GM21360 (cell line): ENCODE data around the gene SLC25A29.

ENCODE experiments used
- ATAC-seq: cut with Tn5 transposase; IDR thresholded peaks from one replicate; pipeline ENCODE4 v1.9.1; 2021; ENCODE audit warnings: mild to moderate bottlenecking, moderate library complexity; ENCODE audit not compliant: unreplicated experiment

Gene SLC25A29

DNA sequence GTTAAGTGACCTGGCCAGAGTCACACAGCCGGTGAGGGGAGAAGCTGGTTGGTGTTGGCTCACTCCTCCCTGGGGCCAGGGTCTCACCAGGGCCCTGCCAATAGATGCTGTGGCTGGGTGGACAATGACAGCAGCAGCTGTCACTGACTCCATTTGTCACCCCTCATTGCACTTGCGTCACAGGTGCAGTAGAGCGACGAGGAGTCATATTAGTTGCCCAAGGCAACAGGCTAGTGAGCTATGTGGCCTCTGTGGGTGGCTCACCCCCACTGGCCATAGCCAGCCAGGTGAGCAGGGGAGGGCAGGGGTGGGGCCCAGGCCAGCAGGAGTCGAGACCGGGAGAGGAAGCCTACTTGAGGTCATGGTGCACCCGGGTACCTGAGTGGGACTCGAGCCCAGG is 26.6 kb upstream of the SLC25A29 start:
- peak; percentile 69 for ATAC-seq

GRCh38 chr14:100332071-100332639 is 25.9 kb upstream of the SLC25A29 start:
- no peak for ATAC-seq

DNA sequence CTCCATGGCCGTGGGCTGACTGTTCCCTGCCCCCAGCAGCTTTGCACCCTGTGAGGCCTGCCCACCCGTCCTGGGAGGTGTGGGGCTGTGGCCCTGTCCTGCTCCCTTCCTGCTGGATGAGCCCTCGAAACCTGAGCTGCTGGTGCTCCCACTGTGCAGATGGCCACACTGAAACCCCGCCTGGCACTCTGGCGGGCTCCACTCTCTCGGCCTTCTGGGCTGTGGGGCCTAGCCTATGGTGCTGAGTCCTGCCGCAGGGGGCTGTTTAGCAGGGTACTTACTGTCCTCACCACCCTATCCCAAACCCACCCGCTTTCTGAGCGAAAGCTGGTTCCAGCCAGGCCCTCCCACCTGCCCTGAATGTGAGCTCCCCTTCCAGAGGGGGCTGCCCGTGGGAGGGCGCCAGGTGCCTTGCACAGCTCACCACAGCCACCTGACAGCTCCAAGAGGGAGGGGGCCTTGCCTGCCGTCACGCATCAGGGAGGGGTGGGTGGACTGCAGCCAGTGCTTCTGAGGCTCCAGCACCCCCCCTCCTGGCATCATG is 24.2 kb upstream of the SLC25A29 start:
- ATAC-seq = no peak

DNA sequence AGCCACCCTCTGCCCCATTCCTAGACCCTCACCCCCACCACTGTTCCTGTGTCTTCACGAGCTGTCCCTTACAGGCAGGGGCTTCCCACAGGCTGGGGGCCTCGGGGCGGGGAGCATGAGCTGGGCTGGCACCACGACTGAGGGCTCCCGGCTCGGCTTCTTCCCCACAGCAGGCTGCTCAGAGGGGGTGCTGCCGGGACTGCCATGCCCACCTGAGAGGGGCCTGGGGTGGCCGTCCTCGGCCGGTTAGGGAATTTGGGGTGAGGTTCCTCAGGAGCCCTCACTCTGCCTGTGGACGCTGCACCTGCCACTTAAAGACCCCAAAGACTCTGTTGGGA is 23.7 kb upstream of the SLC25A29 start:
- no peak for ATAC-seq

DNA sequence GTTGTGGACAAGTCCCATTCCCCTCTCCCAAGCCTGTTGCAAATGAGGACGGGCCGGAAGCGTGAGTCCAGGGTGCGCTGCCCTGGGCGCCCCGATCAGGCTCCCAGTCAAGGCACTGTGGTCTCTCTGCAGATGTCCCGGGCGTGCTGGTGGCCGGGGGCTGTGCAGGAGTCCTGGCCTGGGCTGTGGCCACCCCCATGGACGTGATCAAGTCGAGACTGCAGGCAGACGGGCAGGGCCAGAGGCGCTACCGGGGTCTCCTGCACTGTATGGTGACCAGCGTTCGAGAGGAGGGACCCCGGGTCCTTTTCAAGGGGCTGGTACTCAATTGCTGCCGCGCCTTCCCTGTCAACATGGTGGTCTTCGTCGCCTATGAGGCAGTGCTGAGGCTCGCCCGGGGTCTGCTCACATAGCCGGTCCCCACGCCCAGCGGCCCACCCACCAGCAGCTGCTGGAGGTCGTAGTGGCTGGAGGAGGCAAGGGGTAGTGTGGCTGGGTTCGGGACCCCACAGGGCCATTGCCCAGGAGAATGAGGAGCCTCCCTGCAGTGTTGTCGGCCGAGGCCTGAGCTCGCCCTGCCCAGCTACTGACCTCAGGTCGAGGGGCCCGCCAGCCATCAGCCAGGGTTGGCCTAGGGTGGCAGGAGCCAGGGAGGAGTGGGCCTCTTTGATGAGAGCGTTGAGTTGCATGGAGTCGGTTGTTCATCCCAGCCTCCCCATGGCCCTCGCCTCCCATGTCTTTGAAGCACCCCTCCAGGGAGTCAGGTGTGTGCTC is 23.2 kb upstream of the SLC25A29 start:
- ATAC-seq = no peak

DNA sequence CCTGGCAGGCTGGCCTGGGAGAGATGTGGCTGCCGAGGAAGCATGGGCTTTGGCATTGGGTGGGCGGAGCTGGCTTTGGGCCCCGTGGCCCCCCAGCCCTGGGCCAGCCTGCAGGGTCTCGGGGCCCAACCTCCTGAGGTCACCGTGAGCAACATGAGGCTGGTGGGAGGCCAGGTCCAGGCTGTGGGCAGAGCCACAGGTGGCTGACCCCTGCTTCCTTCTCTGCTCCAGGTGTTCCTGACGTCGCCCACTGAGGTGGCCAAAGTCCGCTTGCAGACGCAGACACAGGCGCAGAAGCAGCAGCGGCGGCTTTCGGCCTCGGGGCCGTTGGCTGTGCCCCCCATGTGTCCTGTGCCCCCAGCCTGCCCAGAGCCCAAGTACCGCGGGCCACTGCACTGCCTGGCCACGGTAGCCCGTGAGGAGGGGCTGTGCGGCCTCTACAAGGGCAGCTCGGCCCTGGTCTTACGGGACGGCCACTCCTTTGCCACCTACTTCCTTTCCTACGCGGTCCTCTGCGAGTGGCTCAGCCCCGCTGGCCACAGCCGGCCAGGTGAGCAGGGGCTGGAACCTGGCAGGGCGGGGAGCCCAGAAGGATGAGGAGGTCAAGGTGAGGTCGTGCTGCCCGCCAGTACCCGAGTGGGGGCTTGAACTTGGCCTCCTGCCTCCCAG is 22.4 kb upstream of the SLC25A29 start:
- no peak for ATAC-seq

- ATAC-seq = no peak
Measured at GRCh38 chr14:100327128-100327527, 20.9 kb upstream of the SLC25A29 start.

GRCh38 chr14:100325958-100326357 is 19.7 kb upstream of the SLC25A29 start:
- no peak for ATAC-seq

DNA sequence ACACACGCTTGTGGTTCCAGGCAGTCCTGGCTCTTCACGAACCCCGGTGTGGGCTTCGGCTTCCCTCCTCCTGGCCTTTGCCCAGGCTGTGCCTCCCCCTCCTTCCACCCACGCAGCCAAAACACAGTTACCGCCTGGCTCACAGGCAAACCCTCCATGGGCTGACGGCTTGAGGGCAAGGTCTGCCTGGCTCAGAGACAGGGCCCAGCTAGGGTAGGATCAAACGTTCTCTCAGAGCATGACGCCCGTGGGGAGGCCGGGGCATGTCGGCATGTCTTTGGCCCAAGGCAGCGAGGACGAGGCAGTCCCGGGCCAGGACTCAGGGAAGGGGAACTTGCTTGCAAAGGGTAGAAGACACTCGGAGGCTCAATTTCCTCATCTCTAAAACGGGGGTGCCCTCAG is 19.0 kb upstream of the SLC25A29 start:
- no peak for ATAC-seq

GRCh38 chr14:100323942-100324307 is 17.7 kb upstream of the SLC25A29 start:
- ATAC-seq = no peak

DNA sequence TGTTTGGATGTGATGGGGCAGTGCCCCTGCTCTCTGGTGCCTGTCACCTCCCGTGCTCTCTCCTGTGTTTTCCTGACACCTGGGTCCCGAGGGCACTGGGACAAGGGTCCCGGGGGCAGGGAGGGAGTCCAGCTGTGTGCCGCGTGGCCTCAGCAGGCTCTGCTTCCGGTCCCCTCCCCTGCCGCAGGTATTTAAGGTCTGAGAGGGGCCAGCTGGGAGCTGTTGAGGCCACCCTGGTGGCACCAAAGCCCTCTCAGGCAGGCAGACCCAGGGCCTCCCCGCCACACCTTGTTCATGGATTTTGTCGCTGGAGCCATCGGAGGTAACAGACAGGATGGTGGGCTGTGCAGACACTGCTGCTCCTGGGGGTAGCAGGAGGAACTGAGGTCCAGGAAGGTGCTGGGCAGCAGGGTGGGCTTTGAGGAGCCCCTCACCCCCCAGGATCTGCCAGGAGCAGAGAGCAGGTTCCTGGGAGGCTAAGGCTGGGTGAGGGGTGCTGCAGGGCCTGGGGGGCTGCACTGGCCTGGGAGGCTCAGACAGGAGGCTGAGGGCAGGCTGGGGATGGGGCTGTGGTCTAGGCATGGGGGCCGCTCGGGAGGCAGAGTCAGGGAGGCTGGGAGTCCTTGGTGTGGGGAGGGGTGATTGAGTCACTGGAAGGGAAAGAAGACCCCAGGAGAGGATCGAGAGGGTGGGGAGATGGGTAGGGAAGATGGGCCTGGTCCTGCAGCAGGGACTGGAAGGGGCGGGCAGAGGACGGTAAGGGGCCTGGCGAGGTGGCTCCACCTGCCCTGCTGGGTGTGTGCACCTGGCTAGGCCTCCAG is 17.1 kb upstream of the SLC25A29 start, which contains the start of gene SLC25A47:
TSS of gene SLC25A47 (plus strand) at position 219 of the 821 bp plus-strand sequence. CDS start at position 295, 76 bp downstream.
- ATAC-seq = no peak

- no peak for ATAC-seq
Measured at GRCh38 chr14:100322138-100322957, 16.1 kb upstream of the SLC25A29 start.

DNA sequence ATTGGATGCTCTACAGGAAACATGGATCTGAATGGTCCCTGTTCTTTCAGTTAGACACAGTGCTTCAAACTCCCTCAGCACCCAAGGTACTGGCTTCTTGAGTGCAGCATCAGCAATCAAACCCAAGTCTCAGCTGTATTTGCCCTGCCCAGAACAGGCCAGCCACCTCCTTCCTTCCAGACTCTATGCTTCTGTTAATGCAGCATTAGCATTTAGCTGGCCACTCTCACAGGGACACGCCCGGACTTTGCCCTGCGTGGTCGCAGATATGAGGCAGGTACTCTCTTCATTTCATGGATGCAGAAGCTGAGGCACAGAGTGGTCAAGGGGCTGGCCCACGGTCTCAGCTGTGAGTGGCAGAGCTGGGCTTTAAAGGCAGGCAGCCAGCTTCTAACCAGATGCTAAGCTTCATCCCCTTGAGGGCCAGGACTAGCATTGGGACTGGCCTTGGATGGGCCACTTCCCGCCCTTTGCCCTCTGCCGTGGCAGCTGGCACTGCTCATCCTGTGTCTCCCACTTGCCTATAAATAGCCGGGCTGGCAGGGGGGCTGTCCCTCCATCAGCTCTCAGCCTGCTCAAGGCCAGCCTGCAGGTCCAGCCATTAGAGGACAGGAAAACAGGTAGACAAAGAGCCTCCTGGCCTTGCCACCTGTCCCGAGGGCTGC is 15.4 kb upstream of the SLC25A29 start:
- no peak for ATAC-seq

DNA sequence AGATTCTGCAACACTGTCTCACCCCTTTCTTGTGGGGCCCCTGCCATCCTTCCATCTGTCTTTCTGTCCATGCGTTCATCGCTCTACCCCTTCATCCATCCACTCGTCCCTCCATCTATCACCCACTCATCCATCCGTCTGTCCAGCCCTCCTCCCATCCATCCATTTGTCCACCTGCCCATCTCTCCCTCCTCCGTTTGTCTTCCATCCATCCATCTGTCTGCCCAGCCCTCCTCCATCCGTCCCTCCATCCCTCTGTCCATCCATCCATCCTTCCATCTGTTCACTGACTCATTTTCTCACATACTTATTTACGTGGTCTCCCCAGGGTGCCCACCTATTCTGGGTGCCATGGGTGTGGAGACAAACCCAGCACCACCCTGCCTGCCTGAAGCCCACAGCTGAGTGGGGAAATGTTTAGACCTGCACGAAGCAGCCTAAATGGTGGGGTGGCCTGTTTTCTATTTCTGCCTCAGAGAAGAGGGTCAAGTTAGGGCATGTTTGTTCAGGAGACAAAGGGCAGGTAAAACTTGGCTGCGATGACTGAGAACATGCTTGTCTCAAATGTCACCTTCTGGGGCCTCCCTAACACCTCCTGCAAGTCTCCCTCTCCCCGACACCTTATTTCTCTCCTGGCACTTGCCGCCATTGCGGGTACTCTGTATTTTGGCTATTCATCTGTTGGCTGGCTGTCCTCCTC is 14.1 kb upstream of the SLC25A29 start:
- ATAC-seq = no peak

- ATAC-seq = peak; percentile 86
Measured at GRCh38 chr14:100317912-100318808, 11.9 kb upstream of the SLC25A29 start.

- ATAC-seq = peak; percentile 2
Measured at GRCh38 chr14:100317389-100317788, 11.1 kb upstream of the SLC25A29 start.

- no peak for ATAC-seq
Measured at GRCh38 chr14:100314724-100315123, 8.5 kb upstream of the SLC25A29 start.
